ENCODE results near the gene COQ7. TPM values are rescaled to one million over a fixed set of nuclear protein-coding genes. Genes with fewer than 3 reads are reported as not detected.

COQ7 gene
- total RNA-seq: 17.4 and 21.1 TPM in 2 replicates

GRCh38 chr16:19067349-19068236, at the start of gene COQ7:
TSS of gene COQ7 (plus strand) at chr16:19067614. CDS start at chr16:19067665, 51 bp downstream.

GRCh38 chr16:19113577-19114358, 46.4 kb downstream of the COQ7 start, which contains the start of gene ITPRIPL2:
TSS of gene ITPRIPL2 (plus strand) at chr16:19113964. CDS start at chr16:19114462, 498 bp downstream.

Other genes with a start within 250 kb of the COQ7 start
- gene SMG1, start 141.2 kb upstream of the COQ7 start, total RNA-seq: 38.0 and 45.3 TPM in 2 replicates
- gene TMC7, start 83.7 kb upstream of the COQ7 start, total RNA-seq: 0.28 TPM in 2 replicates
- 19.6 and 30.2 TPM in 2 replicates for gene ITPRIPL2, start 46.4 kb downstream of the COQ7 start, total RNA-seq
- under 0.01 and 0.18 TPM in 2 replicates for gene SYT17, start 100.6 kb downstream of the COQ7 start, total RNA-seq
- not detected in 2 replicates for gene CLEC19A, start 218.1 kb downstream of the COQ7 start, total RNA-seq

Data from smooth muscle cell of bladder (primary cell).